C4-2B (cell line): ENCODE results near the gene FNDC11.

Source experiments
- H3K27ac ChIP-seq: fragments of 450-650 bp; 2 replicates; pipeline ENCODE4 v1.5.1; 2017
- ZFX ChIP-seq: fragments of 450-650 bp; IDR thresholded peaks from 2 replicates; pipeline ENCODE4 v1.6.1; 2017
- TF ChIP-seq, protein P1 (sequence below): fragments of 450-650 bp; conservative IDR thresholded peaks from 2 replicates; pipeline ENCODE4 v1.5.1; 2017; ENCODE audit warnings: mild to moderate bottlenecking

Gene FNDC11

DNA sequence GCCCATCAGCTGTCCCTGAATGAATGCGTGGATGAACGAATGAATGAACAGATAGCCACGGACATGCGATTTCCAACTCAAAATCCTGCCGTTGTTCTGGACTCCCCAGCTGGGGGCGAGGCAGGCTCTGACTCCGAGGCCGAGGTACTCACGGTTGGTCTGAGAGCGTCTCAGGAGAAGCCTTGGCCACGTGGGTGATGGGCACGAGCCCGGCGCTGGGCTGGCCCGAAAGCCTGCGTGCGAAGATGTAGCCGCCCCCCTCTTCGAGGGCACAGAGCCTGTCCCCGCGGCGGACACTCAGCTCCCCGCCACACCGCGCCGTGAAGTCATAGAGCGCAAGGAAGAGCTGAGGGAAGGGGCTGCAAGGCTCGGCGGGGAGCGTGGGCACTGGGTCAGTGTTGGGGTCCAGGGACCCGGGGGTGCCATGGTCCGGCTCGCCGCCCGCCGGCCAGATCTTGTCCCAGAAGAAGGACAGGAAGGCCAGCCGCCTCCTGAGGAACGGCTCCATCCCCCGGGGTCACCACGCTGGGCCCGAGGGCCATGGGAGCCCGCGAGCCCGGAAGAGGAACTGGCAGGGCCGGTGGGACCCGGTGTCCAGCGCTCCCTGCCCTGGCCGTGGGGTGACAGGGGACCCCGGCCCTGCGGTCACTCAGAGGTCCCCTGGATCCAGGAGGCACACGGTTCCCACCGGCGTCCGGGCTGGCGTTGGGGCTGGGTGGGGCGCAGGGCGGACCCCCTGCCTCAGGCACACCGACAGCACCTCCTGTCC, 6.8 kb upstream of the FNDC11 start:
- TF ChIP-seq, protein P1, sequence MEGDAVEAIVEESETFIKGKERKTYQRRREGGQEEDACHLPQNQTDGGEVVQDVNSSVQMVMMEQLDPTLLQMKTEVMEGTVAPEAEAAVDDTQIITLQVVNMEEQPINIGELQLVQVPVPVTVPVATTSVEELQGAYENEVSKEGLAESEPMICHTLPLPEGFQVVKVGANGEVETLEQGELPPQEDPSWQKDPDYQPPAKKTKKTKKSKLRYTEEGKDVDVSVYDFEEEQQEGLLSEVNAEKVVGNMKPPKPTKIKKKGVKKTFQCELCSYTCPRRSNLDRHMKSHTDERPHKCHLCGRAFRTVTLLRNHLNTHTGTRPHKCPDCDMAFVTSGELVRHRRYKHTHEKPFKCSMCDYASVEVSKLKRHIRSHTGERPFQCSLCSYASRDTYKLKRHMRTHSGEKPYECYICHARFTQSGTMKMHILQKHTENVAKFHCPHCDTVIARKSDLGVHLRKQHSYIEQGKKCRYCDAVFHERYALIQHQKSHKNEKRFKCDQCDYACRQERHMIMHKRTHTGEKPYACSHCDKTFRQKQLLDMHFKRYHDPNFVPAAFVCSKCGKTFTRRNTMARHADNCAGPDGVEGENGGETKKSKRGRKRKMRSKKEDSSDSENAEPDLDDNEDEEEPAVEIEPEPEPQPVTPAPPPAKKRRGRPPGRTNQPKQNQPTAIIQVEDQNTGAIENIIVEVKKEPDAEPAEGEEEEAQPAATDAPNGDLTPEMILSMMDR = no peak
- no peak for TF ChIP-seq ZFX
- H3K27ac ChIP-seq = no peak overlapping the region

DNA sequence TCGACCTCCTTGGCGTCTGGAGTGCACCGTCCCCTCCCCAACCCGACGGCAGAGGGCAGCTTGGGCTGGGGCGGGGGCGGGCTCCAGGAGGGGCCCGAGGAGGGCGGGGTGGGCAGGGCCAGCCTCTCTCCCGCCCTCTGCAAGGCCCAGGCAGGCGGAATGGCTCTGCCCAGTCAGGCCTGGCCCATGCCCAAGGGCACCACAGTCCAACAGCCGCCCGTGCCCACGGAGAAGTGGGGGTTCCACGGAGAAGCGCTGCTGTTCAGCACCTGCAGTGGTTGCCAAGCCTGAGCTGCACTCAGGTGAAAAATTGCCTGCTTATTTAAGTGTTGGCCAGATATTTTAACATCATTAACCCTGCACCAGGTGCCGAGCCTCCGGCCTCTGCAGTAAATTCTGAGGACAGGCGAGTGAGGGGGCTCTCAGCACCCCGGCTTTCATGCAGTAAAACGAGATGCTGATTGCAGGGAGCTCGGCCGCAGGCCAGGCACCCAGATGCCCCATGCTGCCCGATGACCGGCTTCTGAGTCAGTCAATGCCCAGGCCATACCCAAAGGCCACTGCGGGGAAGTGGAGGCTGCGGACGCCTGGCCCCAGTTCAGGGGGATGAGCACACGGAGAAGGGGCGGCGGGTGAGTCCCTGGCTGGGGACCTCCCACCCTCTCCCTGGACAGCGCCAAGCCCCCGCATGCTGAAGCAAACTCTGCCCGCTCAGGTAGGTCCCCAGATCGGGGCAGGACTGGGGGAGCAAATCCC, 6.1 kb upstream of the FNDC11 start, which contains the start of gene SRMS:
SRMS (minus strand) TSS at position 25 of the 756 bp plus-strand sequence. CDS start 286 bp downstream, outside the sequence.
- no peak for TF ChIP-seq ZFX
- TF ChIP-seq, protein P1 = no peak

DNA sequence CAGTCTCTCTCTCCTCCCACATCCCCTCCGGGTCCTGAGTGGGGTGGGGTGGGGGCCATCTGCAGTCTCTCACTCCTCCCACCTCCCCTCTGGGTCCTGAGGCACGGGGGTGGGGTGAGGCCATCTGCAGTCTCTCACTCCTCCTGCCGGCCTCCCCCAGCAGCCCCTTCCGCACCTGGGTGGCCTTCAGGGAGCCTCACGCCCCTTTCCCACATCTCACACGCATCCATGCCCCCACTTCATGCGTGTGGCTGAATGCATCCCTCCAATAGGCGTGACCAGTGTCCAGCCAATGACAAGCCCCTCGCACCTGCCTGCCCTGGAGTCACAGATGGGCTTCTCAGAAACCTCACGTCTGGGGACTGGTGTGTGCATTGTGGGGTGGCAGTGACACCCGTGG, 5.4 kb upstream of the FNDC11 start:
- no peak overlapping the region for H3K27ac ChIP-seq
- no peak for TF ChIP-seq ZFX
- TF ChIP-seq, protein P1 = no peak

More for the DNA sequence above, 6.1 kb upstream of the FNDC11 start, which contains the start of gene SRMS:
- no peak within 1 kb of the TSS for H3K27ac ChIP-seq

DNA sequence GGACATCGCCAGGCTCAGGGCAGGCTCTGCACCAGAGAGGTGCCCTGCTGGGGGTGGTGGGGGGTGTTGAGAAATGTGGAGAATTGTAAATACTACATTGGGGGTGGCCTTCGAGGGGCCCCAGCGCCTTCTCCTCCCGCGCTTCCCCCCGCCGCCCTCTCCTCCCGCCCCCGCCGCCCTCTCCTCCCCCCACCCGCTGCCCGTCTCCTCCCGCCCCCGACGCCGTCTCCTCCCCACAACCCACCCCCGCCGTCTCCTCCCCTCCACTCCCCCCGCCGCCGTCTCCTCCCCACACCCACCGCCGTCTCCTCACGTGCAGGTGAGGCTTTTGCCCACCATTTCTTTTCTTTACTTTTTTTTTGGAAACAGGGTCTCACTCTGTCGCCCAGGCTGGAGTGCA, 4.9 kb upstream of the FNDC11 start:
- TF ChIP-seq, protein P1 = no peak
- TF ChIP-seq ZFX = no peak
- H3K27ac ChIP-seq = no peak overlapping the region

DNA sequence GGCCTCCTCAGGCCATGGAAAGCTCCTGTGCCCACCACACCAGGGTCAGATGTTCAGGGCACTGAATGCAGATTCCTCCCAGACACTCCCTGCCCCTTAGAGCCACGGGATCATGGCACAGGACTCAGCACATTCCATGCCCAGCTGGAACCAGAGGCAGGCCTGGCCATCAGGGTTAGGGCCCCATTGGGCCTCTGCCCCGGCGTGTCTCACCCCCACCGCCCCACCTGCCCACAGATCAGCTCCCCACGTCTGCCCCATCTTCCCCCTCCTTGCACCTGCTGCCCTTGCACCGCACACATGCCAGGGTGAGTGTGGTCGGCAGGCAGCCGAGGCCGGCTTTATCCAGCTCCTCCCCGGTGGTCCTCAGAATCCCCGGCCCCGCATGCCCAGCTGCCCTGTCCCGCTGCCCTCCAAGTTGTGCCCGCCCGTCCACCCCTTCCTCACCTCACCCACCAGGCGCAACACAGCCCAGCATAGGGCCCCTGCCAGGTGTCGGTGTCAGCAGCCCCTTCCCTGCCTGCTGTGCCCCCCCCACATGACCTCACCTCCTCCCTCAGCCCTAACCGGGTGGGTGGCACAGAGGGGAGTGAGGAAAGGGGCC, 4.2 kb upstream of the FNDC11 start:
- TF ChIP-seq, protein P1 = no peak
- no peak for TF ChIP-seq ZFX
- H3K27ac ChIP-seq = no peak overlapping the region

DNA sequence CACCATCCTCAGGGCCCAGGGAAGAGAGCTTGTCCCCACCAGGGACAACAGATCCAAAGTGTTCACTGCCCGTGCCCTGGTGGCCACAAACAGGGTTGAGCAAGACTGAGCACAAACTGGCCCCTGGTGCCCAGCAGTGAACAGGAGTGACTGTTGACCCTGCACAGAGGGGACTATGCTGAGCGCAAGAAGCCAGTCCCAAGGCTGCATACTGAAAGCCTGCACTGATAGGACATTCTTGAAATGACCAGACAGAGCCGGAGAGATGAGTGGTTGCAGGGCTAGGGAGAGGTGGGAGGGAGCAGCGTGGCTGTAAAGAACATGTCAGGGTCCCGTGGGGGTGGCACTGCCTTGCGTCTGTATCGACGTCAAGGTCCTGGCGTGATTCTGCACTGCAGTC, 2.9 kb upstream of the FNDC11 start:
- no peak overlapping the region for H3K27ac ChIP-seq
- TF ChIP-seq, protein P1 = no peak
- no peak for TF ChIP-seq ZFX
